Liver (tissue), 9 donors: ENCODE results near the gene FAM228A. TPM values are rescaled to one million over a fixed set of nuclear protein-coding genes. Genes with fewer than 3 reads are reported as not detected.

Source experiments
- DNase-seq: peaks from one replicate; pipeline ENCODE4 v3.0.0-alpha.2; 2017; ENCODE audit warnings: low spot score
- H3K27ac ChIP-seq, 2 donors: one replicate each; pipeline ENCODE4 v1.7.0; 2013; ENCODE audit warnings: inconsistent platforms in 2 of 2, low read length in 2 of 2, control low read depth in 1 of 2, low read depth in 1 of 2, mild to moderate bottlenecking in 1 of 2
- H3K27me3 ChIP-seq, 4 donors: one replicate each; pipeline versions ENCODE4 v1.6.1 to v1.7.0; 2013; ENCODE audit warnings: low read length in 3 of 4, inconsistent platforms in 1 of 4, mild to moderate bottlenecking in 1 of 4, moderate library complexity in 1 of 4; ENCODE audit not compliant: control insufficient read depth in 4 of 4, insufficient read depth in 4 of 4
- H3K36me3 ChIP-seq, 4 donors: one replicate each; pipeline versions ENCODE4 v1.6.1 to v1.7.0; 2013; ENCODE audit warnings: low read length in 3 of 4, mild to moderate bottlenecking in 3 of 4, low read depth in 1 of 4, moderate library complexity in 1 of 4; ENCODE audit not compliant: control insufficient read depth in 4 of 4, insufficient read depth in 3 of 4
- H3K4me1 ChIP-seq, 4 donors: one replicate each; pipeline versions ENCODE4 v1.6.1 to v1.7.0; 2013; ENCODE audit warnings: low read length in 3 of 4, mild to moderate bottlenecking in 3 of 4, moderate library complexity in 1 of 4; ENCODE audit not compliant: control insufficient read depth in 4 of 4, insufficient read depth in 4 of 4
- H3K4me3 ChIP-seq, 3 donors: one replicate each; pipeline versions ENCODE4 v1.6.1 to v1.7.0; 2013; ENCODE audit warnings: low read length in 3 of 3, control low read depth in 1 of 3, low read depth in 1 of 3, mild to moderate bottlenecking in 1 of 3
- H3K9ac ChIP-seq, 2 donors: one replicate each; pipeline ENCODE4 v1.7.0; 2013; ENCODE audit warnings: low read length in 2 of 2, mild to moderate bottlenecking in 2 of 2, moderate library complexity in 2 of 2, control low read depth in 1 of 2, low read depth in 1 of 2
- H3K9me3 ChIP-seq, 4 donors: one replicate each; pipeline versions ENCODE4 v1.6.1 to v1.7.0; 2013; ENCODE audit warnings: low read length in 3 of 4; ENCODE audit not compliant: control insufficient read depth in 4 of 4
- EGR1 ChIP-seq, 2 donors: IDR thresholded peaks; 2 replicates each; pipeline ENCODE4 v1.6.1; 2016 to 2018; ENCODE audit warnings: antibody characterized with exemption in 2 of 2, low read depth in 2 of 2
- FOXA1 ChIP-seq: IDR thresholded peaks from 2 replicates; pipeline ENCODE4 v1.6.1; 2016; ENCODE audit warnings: antibody characterized with exemption
- FOXA2 ChIP-seq: IDR thresholded peaks from 2 replicates; pipeline ENCODE4 v1.6.1; 2016; ENCODE audit warnings: antibody characterized with exemption
- GABPA ChIP-seq, 2 donors: IDR thresholded peaks in 1 of 2; conservative IDR thresholded peaks in 1 of 2; 2 replicates each; pipeline ENCODE4 v1.6.1; 2016; ENCODE audit warnings: antibody characterized with exemption in 2 of 2, mild to moderate bottlenecking in 1 of 2, moderate library complexity in 1 of 2
- HNF4A ChIP-seq, 2 donors: conservative IDR thresholded peaks; 2 replicates each; pipeline ENCODE4 v1.6.1; 2016; ENCODE audit warnings: antibody characterized with exemption in 2 of 2, mild to moderate bottlenecking in 2 of 2
- HNF4G ChIP-seq: IDR thresholded peaks from 2 replicates; pipeline ENCODE4 v1.6.1; 2016; ENCODE audit warnings: antibody characterized with exemption
- NR2F2 ChIP-seq: IDR thresholded peaks from 2 replicates; pipeline ENCODE4 v1.6.1; 2016; ENCODE audit warnings: antibody characterized with exemption
- RAD21 ChIP-seq, 2 donors: IDR thresholded peaks; 2 replicates each; pipeline ENCODE4 v1.6.1; 2016; ENCODE audit warnings: antibody characterized with exemption in 2 of 2, mild to moderate bottlenecking in 2 of 2
- RXRA ChIP-seq, 2 donors: IDR thresholded peaks; 2 replicates each; pipeline ENCODE4 v1.6.1; 2017 to 2018; ENCODE audit warnings: antibody characterized with exemption in 2 of 2, mild to moderate bottlenecking in 1 of 2
- SP1 ChIP-seq: IDR thresholded peaks from 2 replicates; pipeline ENCODE4 v1.6.1; 2018; ENCODE audit warnings: antibody characterized with exemption, mild to moderate bottlenecking
- TAF1 ChIP-seq: conservative IDR thresholded peaks from 2 replicates; pipeline ENCODE4 v1.6.1; 2016; ENCODE audit warnings: antibody characterized with exemption, mild to moderate bottlenecking
- YY1 ChIP-seq: IDR thresholded peaks from 2 replicates; pipeline ENCODE4 v1.6.1; 2016; ENCODE audit warnings: antibody characterized with exemption, mild to moderate bottlenecking
- WGBS: extraction: QIAGEN DNeasy Blood & Tissue Kit; methylation state at CpG from one replicate; pipeline ENCODE4 v1.1.7; 2013; 5-methylcytosine and 5-hydroxymethylcytosine counted together
- polyA plus RNA-seq, 2 donors: library from polyadenylated mRNA; stranded (reverse) in 1 of 2; unstranded in 1 of 2; fragments of 200-250 nt in 1 of 2; fragments of >200 nt in 1 of 2; fragmentation: Nextera tagmentation in 1 of 2; extraction: Ambion mirVana in 1 of 2; gene quantifications; one replicate each; pipeline versions ENCODE4 v1.2.1 to v1.2.3, GENCODE V29; 2013 to 2015
- total RNA-seq, 2 donors: library from RNA; depleted of rRNA; stranded (reverse); fragments of >200 nt; gene quantifications; one replicate each; pipeline ENCODE4 v1.2.3, GENCODE V29; 2014
- TF ChIP-seq, protein P1 (sequence below): IDR thresholded peaks from 2 replicates; pipeline ENCODE4 v1.6.1; 2016; ENCODE audit warnings: antibody characterized with exemption
- TF ChIP-seq, protein P2 (sequence below): IDR thresholded peaks from 2 replicates; pipeline ENCODE4 v1.6.1; 2016; ENCODE audit warnings: antibody characterized with exemption
- TF ChIP-seq, protein P3 (sequence below): IDR thresholded peaks from 2 replicates; pipeline ENCODE4 v1.6.1; 2016; ENCODE audit warnings: antibody characterized with exemption
- TF ChIP-seq, protein P4 (sequence below): IDR thresholded peaks from 2 replicates; pipeline ENCODE4 v1.6.1; 2016; ENCODE audit warnings: antibody characterized with exemption, mild to moderate bottlenecking
- donor health status: healthy.
- donor health status: healthy.
- donor health status: healthy.
- donor health status: healthy.
- donor health status: healthy.

The FAM228A gene
- total and polyA plus RNA-seq, 4 donors, result 0.05 to 0.32 (median 0.18) TPM

DNA sequence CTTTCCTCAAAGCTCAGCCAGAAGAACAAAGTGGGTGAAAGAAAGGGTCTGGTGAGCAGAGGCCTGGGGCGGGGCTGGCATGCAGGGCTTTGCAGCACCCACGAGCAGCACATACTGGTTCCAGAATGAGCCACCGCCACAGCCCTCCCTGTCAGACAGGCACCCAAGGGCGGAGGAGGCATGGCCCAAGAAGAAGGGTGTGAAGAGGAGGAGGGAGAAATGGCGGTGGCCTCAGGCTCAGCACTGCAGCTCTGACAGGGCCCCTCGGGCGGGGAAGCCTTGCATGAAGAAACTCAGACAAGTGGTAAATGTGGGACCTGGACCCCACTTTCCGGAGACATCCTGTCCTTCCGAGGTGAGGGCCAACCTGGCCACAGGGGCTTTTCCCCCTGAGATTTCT, 15.7 kb downstream of the FAM228A start:
- H3K9me3 ChIP-seq, result no peaks in the 10 kb centered on the region
- no peaks in the 10 kb centered on the region for H3K4me1 ChIP-seq
- H3K4me3 ChIP-seq, result no peak overlapping the region
- WGBS, result 91% methylated on average over 9 of the region's 9 CpGs
- TF ChIP-seq HNF4G, result no peak
- TF ChIP-seq, protein P1, sequence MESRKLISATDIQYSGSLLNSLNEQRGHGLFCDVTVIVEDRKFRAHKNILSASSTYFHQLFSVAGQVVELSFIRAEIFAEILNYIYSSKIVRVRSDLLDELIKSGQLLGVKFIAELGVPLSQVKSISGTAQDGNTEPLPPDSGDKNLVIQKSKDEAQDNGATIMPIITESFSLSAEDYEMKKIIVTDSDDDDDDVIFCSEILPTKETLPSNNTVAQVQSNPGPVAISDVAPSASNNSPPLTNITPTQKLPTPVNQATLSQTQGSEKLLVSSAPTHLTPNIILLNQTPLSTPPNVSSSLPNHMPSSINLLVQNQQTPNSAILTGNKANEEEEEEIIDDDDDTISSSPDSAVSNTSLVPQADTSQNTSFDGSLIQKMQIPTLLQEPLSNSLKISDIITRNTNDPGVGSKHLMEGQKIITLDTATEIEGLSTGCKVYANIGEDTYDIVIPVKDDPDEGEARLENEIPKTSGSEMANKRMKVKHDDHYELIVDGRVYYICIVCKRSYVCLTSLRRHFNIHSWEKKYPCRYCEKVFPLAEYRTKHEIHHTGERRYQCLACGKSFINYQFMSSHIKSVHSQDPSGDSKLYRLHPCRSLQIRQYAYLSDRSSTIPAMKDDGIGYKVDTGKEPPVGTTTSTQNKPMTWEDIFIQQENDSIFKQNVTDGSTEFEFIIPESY, result no peak
- no peak for TF ChIP-seq FOXA2
- TF ChIP-seq, protein P2, sequence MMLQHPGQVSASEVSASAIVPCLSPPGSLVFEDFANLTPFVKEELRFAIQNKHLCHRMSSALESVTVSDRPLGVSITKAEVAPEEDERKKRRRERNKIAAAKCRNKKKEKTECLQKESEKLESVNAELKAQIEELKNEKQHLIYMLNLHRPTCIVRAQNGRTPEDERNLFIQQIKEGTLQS, result no peak
- TF ChIP-seq EGR1 (IDR thresholded peaks at IDR 0.05; ENCODE audit: low read depth in 2 of 2), result no peak
- TF ChIP-seq HNF4A (conservative IDR thresholded peaks at IDR 0.05), result no peak
- TF ChIP-seq FOXA1, result no peak
- TF ChIP-seq, protein P3, sequence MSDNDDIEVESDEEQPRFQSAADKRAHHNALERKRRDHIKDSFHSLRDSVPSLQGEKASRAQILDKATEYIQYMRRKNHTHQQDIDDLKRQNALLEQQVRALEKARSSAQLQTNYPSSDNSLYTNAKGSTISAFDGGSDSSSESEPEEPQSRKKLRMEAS, result no peak
- no peak for TF ChIP-seq GABPA (IDR thresholded peaks at IDR 0.05 in 1 of 2, conservative IDR thresholded peaks at IDR 0.05 in 1 of 2)
- no peak for TF ChIP-seq RAD21 (IDR thresholded peaks at IDR 0.05)
- no peak for TF ChIP-seq YY1
- TF ChIP-seq RXRA (IDR thresholded peaks at IDR 0.05), result no peak
- TF ChIP-seq NR2F2, result no peak
- TF ChIP-seq, protein P4, sequence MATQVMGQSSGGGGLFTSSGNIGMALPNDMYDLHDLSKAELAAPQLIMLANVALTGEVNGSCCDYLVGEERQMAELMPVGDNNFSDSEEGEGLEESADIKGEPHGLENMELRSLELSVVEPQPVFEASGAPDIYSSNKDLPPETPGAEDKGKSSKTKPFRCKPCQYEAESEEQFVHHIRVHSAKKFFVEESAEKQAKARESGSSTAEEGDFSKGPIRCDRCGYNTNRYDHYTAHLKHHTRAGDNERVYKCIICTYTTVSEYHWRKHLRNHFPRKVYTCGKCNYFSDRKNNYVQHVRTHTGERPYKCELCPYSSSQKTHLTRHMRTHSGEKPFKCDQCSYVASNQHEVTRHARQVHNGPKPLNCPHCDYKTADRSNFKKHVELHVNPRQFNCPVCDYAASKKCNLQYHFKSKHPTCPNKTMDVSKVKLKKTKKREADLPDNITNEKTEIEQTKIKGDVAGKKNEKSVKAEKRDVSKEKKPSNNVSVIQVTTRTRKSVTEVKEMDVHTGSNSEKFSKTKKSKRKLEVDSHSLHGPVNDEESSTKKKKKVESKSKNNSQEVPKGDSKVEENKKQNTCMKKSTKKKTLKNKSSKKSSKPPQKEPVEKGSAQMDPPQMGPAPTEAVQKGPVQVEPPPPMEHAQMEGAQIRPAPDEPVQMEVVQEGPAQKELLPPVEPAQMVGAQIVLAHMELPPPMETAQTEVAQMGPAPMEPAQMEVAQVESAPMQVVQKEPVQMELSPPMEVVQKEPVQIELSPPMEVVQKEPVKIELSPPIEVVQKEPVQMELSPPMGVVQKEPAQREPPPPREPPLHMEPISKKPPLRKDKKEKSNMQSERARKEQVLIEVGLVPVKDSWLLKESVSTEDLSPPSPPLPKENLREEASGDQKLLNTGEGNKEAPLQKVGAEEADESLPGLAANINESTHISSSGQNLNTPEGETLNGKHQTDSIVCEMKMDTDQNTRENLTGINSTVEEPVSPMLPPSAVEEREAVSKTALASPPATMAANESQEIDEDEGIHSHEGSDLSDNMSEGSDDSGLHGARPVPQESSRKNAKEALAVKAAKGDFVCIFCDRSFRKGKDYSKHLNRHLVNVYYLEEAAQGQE, result no peak
- TF ChIP-seq SP1, result no peak
- TF ChIP-seq TAF1, result no peak
- H3K27ac ChIP-seq, result no peak overlapping the region
- H3K27me3 ChIP-seq, result no peaks in the 10 kb centered on the region
- no peak overlapping the region for H3K9ac ChIP-seq
- H3K36me3 ChIP-seq, result no peaks in the 10 kb centered on the region
- DNase-seq, result no peak

DNA sequence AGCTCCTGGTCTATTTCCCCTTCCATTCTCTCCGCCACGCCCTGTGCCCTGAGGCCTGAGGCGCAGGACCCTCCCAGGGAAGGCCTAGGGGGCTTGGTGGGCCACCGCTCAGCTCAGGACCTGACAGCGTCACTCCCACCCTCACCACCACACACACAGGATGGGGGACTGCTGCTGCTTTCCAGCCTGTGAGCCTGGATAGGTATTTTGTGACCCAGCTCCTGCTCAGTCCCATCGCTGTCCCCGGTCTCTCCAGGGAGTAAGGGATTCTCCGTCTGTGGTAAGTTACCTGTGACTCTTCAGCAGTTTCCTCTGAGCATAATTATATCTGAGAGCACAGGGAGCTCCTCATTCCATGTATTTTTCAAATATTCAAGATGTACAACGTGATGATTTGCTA, 16.3 kb downstream of the FAM228A start:
- 89% methylated on average over 9 of the region's 9 CpGs for WGBS
- Histone ChIP-seq H3K9me3 (no peaks in the 10 kb centered on the region), H3K9ac (no peak overlapping the region), H3K36me3 (no peaks in the 10 kb centered on the region), H3K27ac (no peak overlapping the region), H3K4me3 (no peak overlapping the region), H3K27me3 (no peaks in the 10 kb centered on the region), H3K4me1 (no peaks in the 10 kb centered on the region)
- DNase-seq, result no peak
- no peak for TF ChIP-seq YY1
- TF ChIP-seq HNF4G, result no peak
- TF ChIP-seq SP1, result no peak
- TF ChIP-seq GABPA (IDR thresholded peaks at IDR 0.05 in 1 of 2, conservative IDR thresholded peaks at IDR 0.05 in 1 of 2), result no peak
